Neural crest cell (in vitro differentiated cells): ENCODE results near the gene FILIP1L. TPM values are rescaled to one million over a fixed set of nuclear protein-coding genes. Genes with fewer than 3 reads are reported as not detected.

Experiments
- DNase-seq: peaks from one replicate; pipeline ENCODE4 v3.0.0; 2021; ENCODE audit warnings: low read depth, mixed read lengths, low spot score
- H3K27ac Mint-ChIP-seq: one replicate; pipeline ENCODE4 v1.8.0; 2021; ENCODE audit warnings: mild to moderate bottlenecking, mixed read lengths; ENCODE audit not compliant: unreplicated experiment
- H3K27me3 Mint-ChIP-seq: 2 replicates; pipeline ENCODE4 v1.8.0; 2021; ENCODE audit warnings: low read depth, mild to moderate bottlenecking, mixed read lengths
- H3K36me3 Mint-ChIP-seq: 2 replicates; pipeline ENCODE4 v1.8.0; 2021; ENCODE audit warnings: low read depth, mild to moderate bottlenecking, mixed read lengths
- H3K4me1 Mint-ChIP-seq: 2 replicates; pipeline ENCODE4 v1.8.0; 2021; ENCODE audit warnings: mixed read lengths
- H3K4me3 Mint-ChIP-seq: one replicate; pipeline ENCODE4 v1.8.0; 2021; ENCODE audit warnings: mild to moderate bottlenecking, mixed read lengths
- H3K9me3 Mint-ChIP-seq: 2 replicates; pipeline ENCODE4 v1.8.0; 2021; ENCODE audit warnings: mixed read lengths
- CTCF ChIP-seq: fragments of 200-600 bp; sonication (generic); conservative IDR thresholded peaks from 2 replicates; pipeline ENCODE4 v1.5.0; 2021; ENCODE audit warnings: antibody characterized with exemption, mild to moderate bottlenecking
- total RNA-seq: library from RNA; stranded (reverse); gene quantifications from 2 replicates; pipeline ENCODE4 v1.2.1, GENCODE V29; 2021

FILIP1L gene
- total RNA-seq, 1 donor from 2014 or later: 9.8 TPM

GRCh38 chr3:100150473-100150872 lies 36.2 kb upstream of the FILIP1L start:
- peaks cover 28% of the 10 kb centered on the region for H3K36me3 Mint-ChIP-seq
- H3K4me3 Mint-ChIP-seq: no peak overlapping the region
- TF ChIP-seq CTCF: no peak
- no peaks in the 10 kb centered on the region for H3K4me1 Mint-ChIP-seq
- no peaks in the 10 kb centered on the region for H3K27me3 Mint-ChIP-seq
- no peak overlapping the region for H3K27ac Mint-ChIP-seq
- no peak for DNase-seq
- H3K9me3 Mint-ChIP-seq: peaks cover 6% of the 10 kb centered on the region

DNA sequence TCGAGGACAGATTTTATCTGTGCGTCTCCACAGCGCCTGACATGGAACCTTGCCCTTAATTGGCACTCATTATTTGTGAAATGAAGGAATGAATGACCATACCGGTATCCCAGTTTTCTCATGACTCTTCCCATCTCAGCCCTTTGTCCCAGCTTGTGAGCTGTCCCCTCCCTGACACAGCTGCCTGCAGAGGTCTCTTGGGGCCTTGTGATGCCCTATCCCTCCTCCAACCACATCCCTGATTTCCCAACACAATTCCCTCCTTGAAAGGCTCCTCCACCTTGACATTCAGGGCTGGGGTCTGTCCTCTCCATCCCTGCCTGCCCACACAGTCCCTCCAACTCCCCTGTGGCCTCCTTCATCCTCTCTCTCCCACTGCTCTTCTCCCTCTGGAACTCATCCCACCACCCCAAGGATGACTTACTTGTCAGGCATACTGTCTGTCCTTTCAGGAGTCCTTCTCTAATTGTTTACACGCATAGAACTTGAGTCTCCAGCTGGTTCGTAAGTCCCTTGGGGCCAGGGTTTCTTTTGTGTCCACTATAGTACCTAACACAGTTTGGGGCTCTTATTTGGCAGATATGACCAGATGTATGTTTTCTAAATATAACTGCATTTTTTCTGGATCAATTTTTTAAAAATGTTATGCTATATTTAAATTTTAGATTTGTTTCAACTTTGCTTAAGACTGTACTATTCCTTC lies 35.6 kb upstream of the FILIP1L start:
- H3K27ac Mint-ChIP-seq: peak overlapping the region; percentile 60
- no peaks in the 10 kb centered on the region for H3K4me1 Mint-ChIP-seq
- no peak for TF ChIP-seq CTCF
- H3K9me3 Mint-ChIP-seq: peaks cover under 1% of the 10 kb centered on the region
- no peak for DNase-seq
- H3K4me3 Mint-ChIP-seq: no peak overlapping the region
- no peaks in the 10 kb centered on the region for H3K27me3 Mint-ChIP-seq
- H3K36me3 Mint-ChIP-seq: peaks cover 23% of the 10 kb centered on the region

GRCh38 chr3:100149130-100149529 lies 34.8 kb upstream of the FILIP1L start:
- no peak for DNase-seq
- Mint-ChIP-seq H3K27ac (no peak overlapping the region), H3K9me3 (peaks cover under 1% of the 10 kb centered on the region), H3K4me3 (no peak overlapping the region), H3K36me3 (peaks cover 24% of the 10 kb centered on the region), H3K4me1 (no peaks in the 10 kb centered on the region), H3K27me3 (no peaks in the 10 kb centered on the region)
- TF ChIP-seq CTCF: no peak

GRCh38 chr3:100144255-100144866 lies 30.1 kb upstream of the FILIP1L start:
- Mint-ChIP-seq H3K4me1 (no peaks in the 10 kb centered on the region), H3K27me3 (no peaks in the 10 kb centered on the region), H3K36me3 (peaks cover 25% of the 10 kb centered on the region), H3K9me3 (peaks cover 16% of the 10 kb centered on the region), H3K4me3 (no peak overlapping the region), H3K27ac (no peak overlapping the region)
- TF ChIP-seq CTCF: no peak
- DNase-seq: no peak

DNA sequence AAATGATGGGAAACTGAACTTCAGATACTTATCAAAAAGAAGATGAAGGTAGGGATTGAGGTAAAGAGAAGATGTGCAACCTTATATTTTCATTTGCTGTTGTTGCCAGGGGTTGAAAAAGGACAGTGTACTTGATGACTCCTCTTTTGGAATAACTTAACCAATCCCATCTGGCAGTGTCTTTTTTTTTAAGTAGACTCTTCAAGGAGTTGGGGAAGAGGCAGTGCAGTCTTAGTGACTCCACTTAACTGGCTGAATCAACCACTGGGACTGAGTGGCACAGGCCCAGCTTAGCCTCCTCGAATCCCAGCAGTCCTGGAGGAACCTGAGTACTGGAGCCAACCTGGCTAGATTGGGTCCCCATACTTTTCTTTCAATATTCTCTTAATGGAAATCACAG lies 27.3 kb upstream of the FILIP1L start:
- no peak for DNase-seq
- Mint-ChIP-seq H3K36me3 (peaks cover 35% of the 10 kb centered on the region), H3K27me3 (no peaks in the 10 kb centered on the region), H3K4me1 (no peaks in the 10 kb centered on the region), H3K9me3 (peaks cover 18% of the 10 kb centered on the region), H3K4me3 (no peak overlapping the region), H3K27ac (no peak overlapping the region)
- TF ChIP-seq CTCF: no peak
